Panc1 (cell line): ENCODE results near the gene GALNT10. TPM values are rescaled to one million over a fixed set of nuclear protein-coding genes. Genes with fewer than 3 reads are reported as not detected.

Experiments used
- ATAC-seq: fragments of 200-7000 bp; cut with Tn5 transposase; 2 replicates; pipeline ENCODE4 v1.9.1; 2020; ENCODE audit warnings: mild to moderate bottlenecking, moderate library complexity
- BruUV-seq: library from RNA; stranded (reverse); fragments of 400-500 nt; replicated peaks from 2 replicates; lab custom pipeline; 2021; lab: Mats Ljungman, UMichigan
- CTCF ChIA-PET: fragments of 300-600 bp; sonication (Branson Sonifier 250); formaldehyde crosslinking; loops from one replicate; lab custom pipeline; 2022; ENCODE audit warnings: antibody characterized with exemption; lab: Charles Lee
- POLR2A ChIA-PET: fragments of 300-600 bp; sonication (Branson Sonifier 250); formaldehyde crosslinking; loops from one replicate; lab custom pipeline; 2022; ENCODE audit warnings: antibody characterized with exemption; lab: Charles Lee
- DNase-seq: peaks from one replicate; pipeline ENCODE4 v3.0.0-alpha.2; 2010; ENCODE audit warnings: low read depth, low spot score
- H3K27ac ChIP-seq: 2 replicates; pipeline ENCODE4 v1.5.1; 2011; ENCODE audit warnings: mild to moderate bottlenecking, low read length, inconsistent platforms
- H3K27me3 ChIP-seq: fragments of 200-500 bp; sonication (Bioruptor generic); 2 replicates; pipeline ENCODE4 v1.6.0; 2014; ENCODE audit warnings: low read length, inconsistent platforms; ENCODE audit not compliant: control insufficient read depth, insufficient read depth
- H3K36me3 ChIP-seq: fragments of 200-500 bp; sonication (Bioruptor generic); 2 replicates; pipeline ENCODE4 v1.5.1; 2014; ENCODE audit warnings: inconsistent platforms, mild to moderate bottlenecking, low read length, moderate library complexity; ENCODE audit not compliant: control insufficient read depth, insufficient read depth
- H3K4me1 ChIP-seq: 2 replicates; pipeline ENCODE4 v1.5.1; 2011; ENCODE audit warnings: inconsistent platforms, mild to moderate bottlenecking, low read length, moderate library complexity; ENCODE audit not compliant: control insufficient read depth, insufficient read depth
- H3K4me3 ChIP-seq, 2 experiments: 2 replicates each; pipeline ENCODE4 v1.5.1; 2011 to 2012; ENCODE audit warnings: low read depth in 2 of 2, low read length in 2 of 2, mild to moderate bottlenecking in 2 of 2, inconsistent platforms in 1 of 2, moderate library complexity in 1 of 2
- H3K9me3 ChIP-seq: fragments of 200-500 bp; sonication (Bioruptor generic); 2 replicates; pipeline ENCODE4 v1.5.1; 2014; ENCODE audit warnings: low read depth, mild to moderate bottlenecking, inconsistent platforms, low read length, moderate library complexity; ENCODE audit not compliant: control insufficient read depth, insufficient read depth
- CTCF ChIP-seq: fragments of 450-650 bp; IDR thresholded peaks from 2 replicates; pipeline ENCODE4 v1.5.1; 2017; ENCODE audit warnings: mild to moderate bottlenecking
- POLR2AphosphoS5 ChIP-seq: IDR thresholded peaks from 2 replicates; pipeline ENCODE4 v1.6.1; 2012; ENCODE audit warnings: mild to moderate bottlenecking, low read depth, low read length, moderate library complexity
- REST ChIP-seq, 2 experiments: IDR thresholded peaks; 2 replicates each; pipeline ENCODE4 v1.6.1; 2011 to 2012; ENCODE audit warnings: low read depth in 2 of 2, control low read depth in 1 of 2, low read length in 1 of 2, mild to moderate bottlenecking in 1 of 2, moderate library complexity in 1 of 2; ENCODE audit not compliant: insufficient read depth in 1 of 2
- SIN3A ChIP-seq: IDR thresholded peaks from 2 replicates; pipeline ENCODE4 v1.6.1; 2012; ENCODE audit warnings: low read depth, mild to moderate bottlenecking, low read length, moderate library complexity, borderline replicate concordance; ENCODE audit not compliant: insufficient read depth
- TCF7L2 ChIP-seq: IDR thresholded peaks from 2 replicates; pipeline ENCODE4 v1.6.1; 2011; ENCODE audit warnings: mild to moderate bottlenecking, low read depth, low read length, inconsistent platforms
- in situ Hi-C: cut with HindIII; loops from 2 replicates; pipeline ENCODE4 v1.10.0; 2016; ENCODE audit warnings: low sequenced_read_pairs, low pct_unique_long_range_greater_than_20kb
- intact Hi-C: fragments of 100-400 bp; cut with micrococcal nuclease; formaldehyde crosslinking; loops from one replicate; pipeline ENCODE4 v1.10.0; 2022; ENCODE audit not compliant: unreplicated experiment
- total RNA-seq: library from RNA; stranded (reverse); gene quantifications from one replicate; pipeline ENCODE4 v1.2.1, GENCODE V29; 2021; ENCODE audit not compliant: unreplicated experiment

GALNT10 gene
- total RNA-seq, 1 experiment from 2014 or later = 50.5 TPM

GRCh38 chr5:154368041-154368800 lies 177.7 kb downstream of the GALNT10 start:
- peaks cover 18% of the 10 kb centered on the region for H3K4me1 ChIP-seq
- BruUV-seq = no TSS peak
- ChIA-PET POLR2A (no interaction called here), CTCF (no interaction called here)
- H3K4me3 ChIP-seq = no peak overlapping the region
- H3K36me3 ChIP-seq = no peaks in the 10 kb centered on the region
- DNase-seq = peak; percentile 89
- no peak for TF ChIP-seq POLR2AphosphoS5
- no peak for TF ChIP-seq REST (IDR thresholded peaks at IDR 0.05; ENCODE audit: insufficient read depth in 1 of 2, low read depth in 2 of 2, low read length in 1 of 2)
- no peak for TF ChIP-seq CTCF
- TF ChIP-seq SIN3A = no peak
- no peak for TF ChIP-seq TCF7L2
- in situ Hi-C loops = no loop called here
- no peaks in the 10 kb centered on the region for H3K27me3 ChIP-seq
- peak overlapping the region; percentile 67 for H3K27ac ChIP-seq
- no peaks in the 10 kb centered on the region for H3K9me3 ChIP-seq
- intact Hi-C loops = no loop called here
- peak; percentile 89 for ATAC-seq

- H3K4me3 ChIP-seq = no peak overlapping the region
- intact Hi-C loops = no loop called here
- no peaks in the 10 kb centered on the region for H3K27me3 ChIP-seq
- no TSS peak for BruUV-seq
- DNase-seq (no peak), ATAC-seq (no peak)
- CTCF ChIA-PET = no interaction called here
- H3K4me1 ChIP-seq = peaks cover 18% of the 10 kb centered on the region
- H3K9me3 ChIP-seq = no peaks in the 10 kb centered on the region
- in situ Hi-C loops = no loop called here
- POLR2A ChIA-PET = no interaction called here
- H3K27ac ChIP-seq = no peak overlapping the region; the same call in 1 of the 2 replicates
- no peak for TF ChIP-seq TCF7L2
- no peak for TF ChIP-seq POLR2AphosphoS5
- no peak for TF ChIP-seq CTCF
- no peak for TF ChIP-seq SIN3A
- no peak for TF ChIP-seq REST (IDR thresholded peaks at IDR 0.05; ENCODE audit: insufficient read depth in 1 of 2, low read depth in 2 of 2, low read length in 1 of 2)
- H3K36me3 ChIP-seq = no peaks in the 10 kb centered on the region
Observed at GRCh38 chr5:154369682-154370081, 179.1 kb downstream of the GALNT10 start.
